GM19324 (cell line): ENCODE measurements around the gene COL5A1.

ENCODE experiments used
- ATAC-seq: cut with Tn5 transposase; IDR thresholded peaks from one replicate; pipeline ENCODE4 v1.9.1; 2021; ENCODE audit warnings: mild to moderate bottlenecking, moderate library complexity; ENCODE audit not compliant: unreplicated experiment, low FRiP score

Gene COL5A1

GRCh38 chr9:134881313-134881670, 239.7 kb downstream of the COL5A1 start:
- no peak for ATAC-seq

GRCh38 chr9:134882204-134882785, 240.7 kb downstream of the COL5A1 start:
- ATAC-seq, result no peak

DNA sequence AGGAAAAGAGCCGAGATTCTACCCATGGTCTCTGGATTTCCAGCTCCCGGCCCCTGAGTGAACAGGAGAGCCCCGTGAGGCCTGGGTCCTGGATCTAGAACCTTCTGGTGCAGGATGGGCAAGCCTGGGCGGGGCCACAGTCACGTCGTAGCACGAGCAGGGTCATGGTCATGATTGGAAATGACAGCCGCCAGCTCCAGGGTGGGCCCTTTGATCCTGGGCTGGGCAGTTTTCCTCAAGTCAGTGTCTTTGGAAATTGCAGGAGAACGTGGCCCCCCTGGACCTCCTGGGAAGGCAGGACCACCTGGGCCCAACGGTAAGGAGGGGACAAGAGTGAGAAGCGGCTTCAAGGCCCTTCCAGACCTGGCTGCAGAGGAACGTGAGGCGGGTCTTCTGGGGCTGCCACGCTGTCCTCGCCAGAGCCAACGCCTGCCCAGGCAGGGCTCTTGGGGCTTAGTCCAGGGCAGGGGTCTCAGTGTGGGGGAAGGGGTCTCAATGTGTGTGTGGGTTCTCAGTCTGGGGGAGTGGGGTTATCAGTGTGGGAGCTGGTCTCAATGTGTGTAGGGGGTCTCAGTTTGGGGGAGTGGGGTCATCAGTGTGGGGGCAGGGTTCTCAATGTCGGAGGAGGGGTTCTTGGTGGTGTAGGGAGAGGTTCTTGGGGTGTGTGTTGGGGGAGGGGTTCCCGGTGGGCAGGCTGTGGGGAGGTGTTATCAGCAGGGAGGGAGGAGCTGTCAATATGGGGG, 241.6 kb downstream of the COL5A1 start:
- ATAC-seq, result no peak

DNA sequence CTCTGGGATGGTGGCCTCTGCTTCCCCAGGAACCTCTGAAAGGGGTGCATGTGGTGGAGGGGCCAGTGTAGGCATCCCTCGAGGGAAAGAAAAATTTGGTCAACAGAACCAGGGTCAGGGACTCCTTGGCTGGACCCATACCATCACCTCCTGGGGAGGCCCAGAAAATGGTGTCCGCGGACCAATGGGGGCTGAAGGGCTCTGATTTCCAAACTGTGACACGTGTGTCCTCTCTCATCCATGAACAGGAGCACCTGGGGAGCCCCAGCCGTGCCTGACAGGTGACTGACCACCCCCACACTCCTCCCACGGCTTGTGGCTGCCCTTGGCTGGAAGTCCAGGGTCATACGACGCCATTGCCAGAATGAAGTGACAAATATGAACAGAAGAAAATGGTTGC, 242.9 kb downstream of the COL5A1 start:
- no peak for ATAC-seq

GRCh38 chr9:134885001-134885678, 243.5 kb downstream of the COL5A1 start:
- ATAC-seq, result no peak

DNA sequence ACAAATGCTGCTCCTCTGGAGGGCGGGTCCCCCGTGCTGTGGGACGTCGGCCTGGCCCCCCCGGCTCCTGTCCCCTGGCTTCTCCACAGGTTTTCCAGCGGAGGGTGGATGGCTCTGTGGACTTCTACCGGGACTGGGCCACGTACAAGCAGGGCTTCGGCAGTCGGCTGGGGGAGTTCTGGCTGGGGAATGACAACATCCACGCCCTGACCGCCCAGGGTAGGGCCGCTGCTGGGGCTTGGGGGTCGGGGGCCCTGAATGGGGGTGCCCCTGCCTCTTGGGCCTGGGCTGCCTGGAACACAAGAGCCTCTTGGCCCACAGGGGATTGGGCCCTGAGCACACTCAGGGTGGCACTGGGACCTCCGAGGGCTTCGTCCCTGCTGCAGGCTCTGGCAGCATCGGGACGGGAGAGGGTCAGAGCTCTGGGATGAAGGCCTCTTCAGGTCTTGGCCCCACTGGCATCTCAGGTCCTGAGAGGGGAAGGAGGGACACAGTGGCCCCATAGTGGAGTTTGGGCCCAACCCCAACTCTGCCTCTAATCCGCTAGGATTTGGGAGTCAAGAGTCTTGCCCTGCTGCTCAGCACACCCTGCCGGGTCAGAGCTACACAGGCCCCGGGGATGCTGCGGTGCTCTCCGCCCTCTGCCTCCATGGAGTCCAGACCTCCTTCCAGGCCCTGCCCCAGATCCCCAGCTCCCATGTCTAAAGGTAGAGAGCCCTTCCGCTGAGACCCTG, 244.2 kb downstream of the COL5A1 start:
- no peak for ATAC-seq

GRCh38 chr9:134886413-134886913, 244.9 kb downstream of the COL5A1 start:
- ATAC-seq, result no peak

DNA sequence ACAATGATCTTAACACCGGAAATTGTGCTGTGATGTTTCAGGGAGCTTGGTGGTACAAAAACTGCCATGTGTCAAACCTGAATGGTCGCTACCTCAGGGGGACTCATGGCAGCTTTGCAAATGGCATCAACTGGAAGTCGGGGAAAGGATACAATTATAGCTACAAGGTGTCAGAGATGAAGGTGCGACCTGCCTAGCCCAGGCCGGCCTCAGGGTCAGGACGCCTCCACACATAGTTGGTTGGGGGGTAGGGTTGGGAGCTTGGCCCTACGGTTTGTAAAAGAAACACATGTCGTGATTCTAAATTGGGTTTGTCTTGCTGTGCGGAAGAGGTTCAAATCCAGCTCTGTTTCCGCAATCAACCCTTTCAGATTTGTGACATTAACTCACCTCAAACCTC, 245.6 kb downstream of the COL5A1 start:
- no peak for ATAC-seq

DNA sequence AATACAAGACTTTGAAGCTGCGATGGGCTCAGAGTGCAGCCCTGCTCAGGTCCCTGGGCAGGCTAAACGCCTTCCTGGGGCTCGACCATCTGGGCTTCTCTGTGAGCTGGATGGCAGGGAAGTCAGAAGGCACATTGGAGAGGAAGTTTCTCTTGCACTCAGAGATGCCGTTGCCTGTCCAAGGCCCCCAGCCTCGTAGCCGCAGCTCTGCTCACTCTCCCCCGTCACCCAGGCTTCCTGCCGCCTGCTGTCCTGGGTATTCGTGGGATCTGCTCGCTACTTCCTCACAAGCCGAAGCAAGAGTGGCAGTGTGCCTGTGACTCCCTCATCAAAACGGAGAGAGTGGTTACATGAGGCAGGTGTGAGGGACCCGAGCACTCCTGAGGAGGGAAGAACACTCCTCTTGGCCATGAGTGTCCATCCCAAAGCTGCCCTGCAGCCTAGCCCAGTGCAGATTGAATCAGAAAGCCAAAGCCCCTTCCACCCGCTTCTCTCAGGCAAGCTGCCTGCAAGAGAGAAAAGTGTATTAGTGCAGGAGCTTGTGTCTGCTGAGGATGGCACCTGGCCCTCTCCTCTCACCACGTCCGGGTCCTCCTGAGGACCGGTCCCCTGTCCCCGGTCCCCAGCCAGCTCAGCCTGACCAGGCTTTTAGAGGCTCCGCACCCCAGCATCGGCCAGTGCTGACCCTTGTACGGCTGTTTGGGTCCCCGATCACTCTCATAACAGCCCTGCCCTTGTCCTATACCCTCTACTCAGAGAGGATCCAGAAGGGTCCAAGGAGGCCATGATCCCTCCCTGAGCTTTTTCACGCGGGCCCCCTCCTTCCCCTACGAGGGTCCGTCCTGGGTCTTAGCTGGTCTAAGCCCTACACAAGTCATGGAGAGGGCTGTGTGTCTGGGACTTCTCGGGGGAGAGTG, 246.3 kb downstream of the COL5A1 start:
- ATAC-seq, result no peak

DNA sequence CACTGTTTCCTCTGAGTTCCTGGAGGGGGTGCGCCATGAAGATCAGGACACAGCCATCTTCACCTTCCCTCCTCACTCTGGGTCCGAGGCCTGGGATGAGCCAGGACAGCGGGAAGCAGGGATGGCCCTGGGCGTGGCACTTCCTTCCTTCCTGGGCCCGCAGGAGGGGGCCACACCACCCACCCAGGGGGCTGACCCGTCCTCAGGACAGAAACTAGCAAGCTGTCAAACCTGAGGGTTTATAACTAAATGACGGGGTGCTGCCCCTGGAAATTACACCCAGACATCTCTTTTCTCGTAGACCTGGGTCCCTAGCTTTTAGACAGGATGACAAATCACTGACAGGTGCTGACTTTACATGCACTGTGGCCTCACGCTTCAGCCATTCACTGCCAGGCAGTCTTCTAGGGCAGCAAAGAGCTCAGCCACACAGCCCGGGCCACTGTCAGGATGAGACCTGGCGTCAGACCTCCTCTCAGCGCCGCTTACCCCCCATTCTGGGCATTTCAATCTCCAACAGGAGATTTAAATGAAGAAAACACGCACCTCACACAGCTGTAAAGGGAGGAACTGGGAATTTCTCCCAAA, 247.1 kb downstream of the COL5A1 start:
- ATAC-seq, result no peak

DNA sequence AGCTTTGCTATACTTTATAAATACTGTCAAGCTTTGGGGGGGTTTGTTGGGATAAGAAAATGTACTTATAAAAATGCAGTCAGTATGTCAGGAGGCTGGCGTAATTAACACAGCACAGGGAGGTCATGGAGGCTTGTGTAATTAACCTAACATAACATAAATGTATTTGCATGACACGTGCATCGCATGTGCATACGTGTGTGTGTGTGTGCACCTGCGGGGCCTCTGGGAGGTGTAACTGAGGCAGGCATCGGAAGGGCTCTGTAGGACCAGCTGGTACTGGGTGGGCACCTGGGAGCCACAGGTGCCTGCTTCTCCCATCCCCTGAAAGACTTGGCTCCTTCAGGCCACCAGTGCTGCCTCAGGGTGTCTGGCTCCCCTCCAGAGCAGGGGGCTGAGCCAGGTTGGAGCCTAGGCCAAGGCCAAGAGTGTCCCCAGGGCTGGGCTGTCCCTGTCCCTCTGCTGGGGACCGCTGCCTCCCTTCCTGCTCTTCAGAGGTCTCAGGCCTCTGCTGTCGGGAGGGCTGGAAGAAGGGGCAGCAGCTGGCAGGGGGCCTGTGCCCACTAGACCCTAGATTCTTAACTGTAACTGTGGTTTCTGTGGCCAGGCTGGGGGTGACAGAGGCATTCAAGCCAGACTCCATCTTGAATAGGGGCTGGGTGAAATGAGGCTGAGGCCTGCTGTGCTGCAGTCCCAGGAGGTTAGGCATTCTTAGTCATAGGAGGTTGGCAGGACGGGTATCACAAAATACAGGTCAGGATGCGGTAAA, 248.0 kb downstream of the COL5A1 start:
- ATAC-seq, result no peak

- no peak for ATAC-seq
Measured at GRCh38 chr9:134890155-134890495, 248.5 kb downstream of the COL5A1 start.

DNA sequence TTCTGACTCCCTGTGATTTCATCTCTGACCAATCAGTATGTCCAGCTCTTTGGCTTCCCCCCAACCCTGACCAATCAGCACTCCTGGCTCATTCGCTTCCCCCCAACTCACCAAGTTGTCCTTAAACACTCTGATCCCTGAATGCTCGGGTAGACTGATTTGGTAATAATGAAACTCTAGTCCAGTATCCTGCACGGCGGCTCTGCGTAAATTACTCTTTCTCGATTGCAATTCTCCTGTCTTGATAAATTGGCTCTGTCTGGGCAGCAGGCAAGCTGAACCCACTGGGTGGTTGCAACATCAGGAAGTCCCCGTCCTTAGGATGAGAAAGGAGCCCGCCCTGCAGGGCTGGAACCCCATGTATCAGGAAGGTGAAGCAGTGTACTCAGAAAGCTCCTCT, 249.4 kb downstream of the COL5A1 start:
- no peak for ATAC-seq

GRCh38 chr9:134891713-134892112, 250.1 kb downstream of the COL5A1 start:
- ATAC-seq, result no peak

DNA sequence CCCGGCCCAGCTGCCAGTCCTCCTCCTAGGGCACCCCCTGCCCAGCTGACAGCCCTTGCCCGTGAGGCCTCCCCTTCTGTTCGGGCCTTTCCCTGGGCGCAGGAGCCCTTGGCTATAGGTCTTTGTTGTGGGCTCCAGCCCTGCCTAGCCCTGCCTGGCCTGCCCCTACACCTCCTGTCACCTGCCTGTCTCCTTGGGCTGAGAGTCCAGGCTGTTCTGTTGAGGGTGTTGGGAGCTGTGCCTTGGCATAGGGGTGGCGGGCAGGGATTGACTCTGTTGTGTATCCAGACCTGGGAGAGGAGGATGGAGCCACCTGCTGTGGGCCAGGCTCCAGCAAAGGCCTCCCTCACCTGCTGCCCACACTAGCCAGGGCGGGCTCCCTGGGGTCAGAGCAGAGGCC, 250.6 kb downstream of the COL5A1 start:
- ATAC-seq, result no peak

GRCh38 chr9:134892820-134893420, 251.3 kb downstream of the COL5A1 start:
- ATAC-seq, result no peak
